ENCODE results near the gene LDB2.

The LDB2 gene

DNA sequence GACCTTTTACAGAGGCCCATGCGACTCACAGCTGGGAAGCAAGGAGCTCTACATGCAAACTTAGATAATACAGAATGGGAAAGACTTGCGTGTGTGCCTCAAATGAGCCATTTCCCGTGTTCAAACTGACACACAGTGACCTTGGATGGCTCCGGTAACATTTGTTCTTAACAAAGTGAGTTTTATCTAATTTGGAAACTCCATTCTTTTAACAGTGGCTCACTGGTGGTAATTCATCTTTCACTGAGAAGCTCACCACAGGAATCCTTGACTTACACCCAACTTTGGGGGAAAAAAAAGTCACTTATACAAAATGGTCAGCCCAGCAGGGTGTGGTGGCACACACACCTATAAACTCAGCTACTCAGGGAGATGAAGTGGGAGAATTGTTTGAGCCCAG is 190.6 kb downstream of the LDB2 start:
- Histone ChIP-seq H3K27ac (ENCODE audit: low read depth, low read length) (no peak overlapping the region), H2BK15ac (replicated peaks; ENCODE audit: low read depth) (no peak overlapping the region), H3K18ac (ENCODE audit: low read length) (no peak overlapping the region), H3K36me3 (ENCODE audit: control insufficient read depth, insufficient read depth, low read length) (no peaks in the 10 kb centered on the region), H4K5ac (ENCODE audit: low read length) (no peak overlapping the region), H2BK120ac (ENCODE audit: low read depth, low read length) (no peak overlapping the region), H3K4me3 (ENCODE audit: low read length) (no peak overlapping the region), H3K4me2 (ENCODE audit: low read length) (no peak overlapping the region), H3K27me3 (ENCODE audit: insufficient read depth, low read length, poor library complexity) (no peaks in the 10 kb centered on the region), H3K79me1 (ENCODE audit: low read length) (peaks cover 12% of the 10 kb centered on the region), H2BK5ac (ENCODE audit: low read length) (no peak overlapping the region), H3K79me2 (ENCODE audit: control insufficient read depth, insufficient read depth, low read length) (peaks cover 2% of the 10 kb centered on the region), H3K23ac (ENCODE audit: low read length) (no peak overlapping the region), H4K8ac (ENCODE audit: low read depth, low read length) (no peak overlapping the region), H3K4me1 (ENCODE audit: control insufficient read depth, low read depth, low read length) (peaks cover 2% of the 10 kb centered on the region), H3K4ac (ENCODE audit: low read depth, low read length) (no peak overlapping the region), H3K9ac (ENCODE audit: low read length) (no peak overlapping the region), H2AK5ac (ENCODE audit: low read length) (no peak overlapping the region), H3K56ac (ENCODE audit: low read length) (no peak overlapping the region)
- no peak for DNase-seq
- no CpG with 5 or more reads among the region's 4 CpGs for WGBS (ENCODE audit: extremely low coverage, insufficient coverage, low lambda C conversion rate)

GRCh38 chr4:16706251-16706650 is 192.2 kb downstream of the LDB2 start:
- no peak overlapping the region for H3K4me2 ChIP-seq (ENCODE audit: low read length)
- H2BK120ac ChIP-seq (ENCODE audit: low read depth, low read length) = no peak overlapping the region
- no peak overlapping the region for H3K56ac ChIP-seq (ENCODE audit: low read length)
- H3K79me2 ChIP-seq (ENCODE audit: control insufficient read depth, insufficient read depth, low read length) = peaks cover 2% of the 10 kb centered on the region
- H4K5ac ChIP-seq (ENCODE audit: low read length) = no peak overlapping the region
- H3K18ac ChIP-seq (ENCODE audit: low read length) = no peak overlapping the region
- H3K27me3 ChIP-seq (ENCODE audit: insufficient read depth, low read length, poor library complexity) = no peaks in the 10 kb centered on the region
- H2AK5ac ChIP-seq (ENCODE audit: low read length) = no peak overlapping the region
- H3K9ac ChIP-seq (ENCODE audit: low read length) = no peak overlapping the region
- H2BK5ac ChIP-seq (ENCODE audit: low read length) = no peak overlapping the region
- H3K4me1 ChIP-seq (ENCODE audit: control insufficient read depth, low read depth, low read length) = peaks cover 3% of the 10 kb centered on the region
- no peak overlapping the region for H3K23ac ChIP-seq (ENCODE audit: low read length)
- no peak overlapping the region for H4K8ac ChIP-seq (ENCODE audit: low read depth, low read length)
- H2BK15ac ChIP-seq (replicated peaks; ENCODE audit: low read depth) = no peak overlapping the region
- H3K4ac ChIP-seq (ENCODE audit: low read depth, low read length) = no peak overlapping the region
- WGBS (ENCODE audit: extremely low coverage, insufficient coverage, low lambda C conversion rate) = no CpG with 5 or more reads among the region's 6 CpGs
- no peak overlapping the region for H3K4me3 ChIP-seq (ENCODE audit: low read length)
- no peak overlapping the region for H3K27ac ChIP-seq (ENCODE audit: low read depth, low read length)
- H3K36me3 ChIP-seq (ENCODE audit: control insufficient read depth, insufficient read depth, low read length) = no peaks in the 10 kb centered on the region
- H3K79me1 ChIP-seq (ENCODE audit: low read length) = peaks cover 13% of the 10 kb centered on the region
- DNase-seq = no peak

DNA sequence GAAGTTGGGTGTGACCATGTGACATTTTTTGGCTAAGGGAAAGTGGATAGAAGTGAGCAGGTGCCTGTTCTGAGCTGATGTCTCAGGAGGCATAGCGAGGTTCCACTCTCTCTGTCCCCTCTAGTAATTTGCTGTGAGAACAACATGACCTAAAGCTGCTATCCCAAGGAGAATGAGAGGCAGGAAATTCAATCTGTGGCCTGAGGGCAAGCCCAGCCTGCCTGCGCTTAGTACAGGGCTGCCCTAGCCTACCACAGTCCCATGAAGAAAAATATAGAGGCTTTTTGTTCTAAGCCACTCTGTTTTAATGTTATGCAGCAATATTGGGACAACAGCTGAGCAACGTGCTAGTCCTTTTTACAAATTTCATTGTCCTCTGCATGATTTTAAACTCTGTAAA is 193.1 kb downstream of the LDB2 start:
- Histone ChIP-seq H3K4me1 (ENCODE audit: control insufficient read depth, low read depth, low read length) (peaks cover 5% of the 10 kb centered on the region), H4K8ac (ENCODE audit: low read depth, low read length) (no peak overlapping the region), H3K4me3 (ENCODE audit: low read length) (no peak overlapping the region), H3K56ac (ENCODE audit: low read length) (no peak overlapping the region), H2AK5ac (ENCODE audit: low read length) (no peak overlapping the region), H3K27ac (ENCODE audit: low read depth, low read length) (no peak overlapping the region), H3K79me1 (ENCODE audit: low read length) (peaks cover 11% of the 10 kb centered on the region), H3K9ac (ENCODE audit: low read length) (no peak overlapping the region), H3K23ac (ENCODE audit: low read length) (no peak overlapping the region), H3K4me2 (ENCODE audit: low read length) (no peak overlapping the region), H3K79me2 (ENCODE audit: control insufficient read depth, insufficient read depth, low read length) (peaks cover 2% of the 10 kb centered on the region), H4K5ac (ENCODE audit: low read length) (no peak overlapping the region), H2BK120ac (ENCODE audit: low read depth, low read length) (no peak overlapping the region), H3K36me3 (ENCODE audit: control insufficient read depth, insufficient read depth, low read length) (no peaks in the 10 kb centered on the region), H2BK5ac (ENCODE audit: low read length) (no peak overlapping the region), H3K27me3 (ENCODE audit: insufficient read depth, low read length, poor library complexity) (no peaks in the 10 kb centered on the region), H2BK15ac (replicated peaks; ENCODE audit: low read depth) (no peak overlapping the region), H3K18ac (ENCODE audit: low read length) (no peak overlapping the region), H3K4ac (ENCODE audit: low read depth, low read length) (no peak overlapping the region)
- peak; percentile 46 for DNase-seq
- no CpG with 5 or more reads among the region's 3 CpGs for WGBS (ENCODE audit: extremely low coverage, insufficient coverage, low lambda C conversion rate)

DNA sequence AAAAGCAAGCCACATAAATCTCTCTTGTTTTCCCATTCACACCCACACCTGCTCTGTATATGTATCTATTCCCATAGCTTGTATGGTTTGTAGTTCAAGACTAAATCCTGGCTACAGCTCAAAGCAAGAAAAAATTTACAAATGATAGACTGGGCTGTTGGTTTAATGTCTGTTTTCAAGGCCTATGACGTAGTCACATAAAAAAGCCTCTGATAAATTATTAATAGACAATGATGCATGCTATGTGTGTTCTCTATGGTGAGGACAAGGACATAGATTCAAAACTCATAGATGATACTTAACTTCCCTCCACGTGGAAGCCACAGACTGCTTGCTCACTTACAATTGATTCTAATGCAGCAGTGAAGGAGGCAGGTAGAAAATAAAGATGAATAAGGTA is 194.0 kb downstream of the LDB2 start:
- no peaks in the 10 kb centered on the region for H3K36me3 ChIP-seq (ENCODE audit: control insufficient read depth, insufficient read depth, low read length)
- no peak overlapping the region for H2BK15ac ChIP-seq (replicated peaks; ENCODE audit: low read depth)
- no peak overlapping the region for H3K4me3 ChIP-seq (ENCODE audit: low read length)
- no peak overlapping the region for H3K4me2 ChIP-seq (ENCODE audit: low read length)
- H3K79me1 ChIP-seq (ENCODE audit: low read length) = peaks cover 11% of the 10 kb centered on the region
- H4K8ac ChIP-seq (ENCODE audit: low read depth, low read length) = no peak overlapping the region
- DNase-seq = no peak
- no peak overlapping the region for H2BK120ac ChIP-seq (ENCODE audit: low read depth, low read length)
- no CpG with 5 or more reads among the region's 2 CpGs for WGBS (ENCODE audit: extremely low coverage, insufficient coverage, low lambda C conversion rate)
- no peak overlapping the region for H3K23ac ChIP-seq (ENCODE audit: low read length)
- no peaks in the 10 kb centered on the region for H3K27me3 ChIP-seq (ENCODE audit: insufficient read depth, low read length, poor library complexity)
- no peak overlapping the region for H3K18ac ChIP-seq (ENCODE audit: low read length)
- H3K9ac ChIP-seq (ENCODE audit: low read length) = no peak overlapping the region
- H3K4me1 ChIP-seq (ENCODE audit: control insufficient read depth, low read depth, low read length) = peaks cover 5% of the 10 kb centered on the region
- no peak overlapping the region for H2AK5ac ChIP-seq (ENCODE audit: low read length)
- no peak overlapping the region for H4K5ac ChIP-seq (ENCODE audit: low read length)
- no peak overlapping the region for H2BK5ac ChIP-seq (ENCODE audit: low read length)
- no peak overlapping the region for H3K27ac ChIP-seq (ENCODE audit: low read depth, low read length)
- H3K56ac ChIP-seq (ENCODE audit: low read length) = no peak overlapping the region
- H3K4ac ChIP-seq (ENCODE audit: low read depth, low read length) = no peak overlapping the region
- peaks cover 2% of the 10 kb centered on the region for H3K79me2 ChIP-seq (ENCODE audit: control insufficient read depth, insufficient read depth, low read length)

GRCh38 chr4:16695896-16696295 is 202.5 kb downstream of the LDB2 start:
- Histone ChIP-seq H3K27me3 (ENCODE audit: insufficient read depth, low read length, poor library complexity) (no peaks in the 10 kb centered on the region), H3K9ac (ENCODE audit: low read length) (no peak overlapping the region), H2BK15ac (replicated peaks; ENCODE audit: low read depth) (no peak overlapping the region), H3K27ac (ENCODE audit: low read depth, low read length) (no peak overlapping the region), H3K4me2 (ENCODE audit: low read length) (no peak overlapping the region), H2BK120ac (ENCODE audit: low read depth, low read length) (no peak overlapping the region), H3K4me1 (ENCODE audit: control insufficient read depth, low read depth, low read length) (peaks cover 15% of the 10 kb centered on the region), H3K36me3 (ENCODE audit: control insufficient read depth, insufficient read depth, low read length) (no peaks in the 10 kb centered on the region), H3K18ac (ENCODE audit: low read length) (no peak overlapping the region), H2AK5ac (ENCODE audit: low read length) (no peak overlapping the region), H3K79me1 (ENCODE audit: low read length) (peaks cover 4% of the 10 kb centered on the region), H3K56ac (ENCODE audit: low read length) (no peak overlapping the region), H3K79me2 (ENCODE audit: control insufficient read depth, insufficient read depth, low read length) (no peaks in the 10 kb centered on the region), H3K23ac (ENCODE audit: low read length) (no peak overlapping the region), H4K5ac (ENCODE audit: low read length) (no peak overlapping the region), H3K4ac (ENCODE audit: low read depth, low read length) (no peak overlapping the region), H3K4me3 (ENCODE audit: low read length) (no peak overlapping the region), H2BK5ac (ENCODE audit: low read length) (no peak overlapping the region), H4K8ac (ENCODE audit: low read depth, low read length) (no peak overlapping the region)
- peak; percentile 22 for DNase-seq
- WGBS (ENCODE audit: extremely low coverage, insufficient coverage, low lambda C conversion rate) = no CpG with 5 or more reads among the region's 1 CpG

GRCh38 chr4:16694884-16695276 is 203.6 kb downstream of the LDB2 start:
- H2BK120ac ChIP-seq (ENCODE audit: low read depth, low read length) = no peak overlapping the region
- H3K27me3 ChIP-seq (ENCODE audit: insufficient read depth, low read length, poor library complexity) = no peaks in the 10 kb centered on the region
- H4K8ac ChIP-seq (ENCODE audit: low read depth, low read length) = no peak overlapping the region
- H3K4me1 ChIP-seq (ENCODE audit: control insufficient read depth, low read depth, low read length) = peaks cover 15% of the 10 kb centered on the region
- no peak overlapping the region for H3K4me3 ChIP-seq (ENCODE audit: low read length)
- H2AK5ac ChIP-seq (ENCODE audit: low read length) = no peak overlapping the region
- H3K79me1 ChIP-seq (ENCODE audit: low read length) = peaks cover 4% of the 10 kb centered on the region
- peak overlapping the region; percentile 57 for H3K56ac ChIP-seq (ENCODE audit: low read length)
- H3K4me2 ChIP-seq (ENCODE audit: low read length) = no peak overlapping the region
- H2BK5ac ChIP-seq (ENCODE audit: low read length) = no peak overlapping the region
- H3K36me3 ChIP-seq (ENCODE audit: control insufficient read depth, insufficient read depth, low read length) = no peaks in the 10 kb centered on the region
- H3K23ac ChIP-seq (ENCODE audit: low read length) = no peak overlapping the region
- no peak overlapping the region for H2BK15ac ChIP-seq (replicated peaks; ENCODE audit: low read depth)
- H3K27ac ChIP-seq (ENCODE audit: low read depth, low read length) = peak overlapping the region; percentile 63
- no peak overlapping the region for H3K4ac ChIP-seq (ENCODE audit: low read depth, low read length)
- no peak overlapping the region for H3K9ac ChIP-seq (ENCODE audit: low read length)
- WGBS (ENCODE audit: extremely low coverage, insufficient coverage, low lambda C conversion rate) = no CpG with 5 or more reads among the region's 4 CpGs
- DNase-seq = peak; percentile 94
- peak overlapping the region; percentile 78 for H3K18ac ChIP-seq (ENCODE audit: low read length)
- H3K79me2 ChIP-seq (ENCODE audit: control insufficient read depth, insufficient read depth, low read length) = no peaks in the 10 kb centered on the region
- H4K5ac ChIP-seq (ENCODE audit: low read length) = no peak overlapping the region

Measured in mesendoderm (in vitro differentiated cells).